Measurements from ENCODE around the gene TBATA. TPM values are rescaled to one million over a fixed set of nuclear protein-coding genes. Genes with fewer than 3 reads are reported as not detected.

Gene TBATA
- total and polyA plus RNA-seq, 8 donors: not detected

GRCh38 chr10:70743430-70743788, 41.8 kb downstream of the TBATA start:
- 79% methylated on average over 17 of the region's 17 CpGs for WGBS, 2 donors
- no peak overlapping the region for H3K27ac ChIP-seq
- no peaks in the 10 kb centered on the region for H3K27me3 ChIP-seq
- intact Hi-C loops (cut with DNase I): no loop called here
- no peak overlapping the region for H3K4me3 ChIP-seq
- no peaks in the 10 kb centered on the region for H3K36me3 ChIP-seq
- no peak for TF ChIP-seq CTCF (IDR thresholded peaks at IDR 0.05)
- FAIRE-seq (no peak), DNase-seq (peak in 1 of 6 donors; percentile 48), ATAC-seq (no peak)
- no peaks in the 10 kb centered on the region for H3K9me3 ChIP-seq
- H3K4me1 ChIP-seq: no peaks in the 10 kb centered on the region

- H3K4me1 ChIP-seq: no peaks in the 10 kb centered on the region
- H3K27me3 ChIP-seq: no peaks in the 10 kb centered on the region
- ATAC-seq (peak in 3 of 4 donors; percentile 30 to 84 (median 72)), FAIRE-seq (no peak), DNase-seq (peak in 1 of 6 donors; percentile 35)
- WGBS, 2 donors: 38 to 39% methylated on average over 8 of the region's 8 CpGs
- H3K36me3 ChIP-seq: no peaks in the 10 kb centered on the region
- intact Hi-C loops (cut with DNase I): no loop called here
- no peak overlapping the region for H3K4me3 ChIP-seq
- H3K9me3 ChIP-seq: no peaks in the 10 kb centered on the region
- TF ChIP-seq CTCF (IDR thresholded peaks at IDR 0.05): no peak
- H3K27ac ChIP-seq: no peak overlapping the region
Measured at GRCh38 chr10:70742537-70743429, 42.4 kb downstream of the TBATA start.

- peak in 1 of 6 donors; percentile 35 for DNase-seq
Measured at GRCh38 chr10:70740406-70741288, 44.5 kb downstream of the TBATA start.

GRCh38 chr10:70738761-70739121, 46.4 kb downstream of the TBATA start:
- Histone ChIP-seq H3K9me3 (no peaks in the 10 kb centered on the region), H3K4me3 (no peak overlapping the region), H3K27ac (no peak overlapping the region), H3K27me3 (no peaks in the 10 kb centered on the region), H3K4me1 (no peaks in the 10 kb centered on the region), H3K36me3 (no peaks in the 10 kb centered on the region)
- intact Hi-C loops (cut with DNase I): no loop called here
- 85% methylated on average over 12 of the region's 12 CpGs for WGBS, 2 donors
- DNase-seq (no peak), FAIRE-seq (no peak), ATAC-seq (no peak)
- TF ChIP-seq CTCF (IDR thresholded peaks at IDR 0.05): no peak

More at GRCh38 chr10:70740406-70741288, 44.5 kb downstream of the TBATA start:
- FAIRE-seq (no peak), ATAC-seq (no peak)
- no peak overlapping the region for H3K4me3 ChIP-seq
- no peaks in the 10 kb centered on the region for H3K4me1 ChIP-seq
- no peaks in the 10 kb centered on the region for H3K36me3 ChIP-seq
- no peaks in the 10 kb centered on the region for H3K9me3 ChIP-seq
- 76 to 84% methylated on average over 12 of the region's 12 CpGs for WGBS, 2 donors
- H3K27ac ChIP-seq: no peak overlapping the region
- no peaks in the 10 kb centered on the region for H3K27me3 ChIP-seq
- TF ChIP-seq CTCF (IDR thresholded peaks at IDR 0.05): no peak
- intact Hi-C loops (cut with DNase I): no loop called here
